ENCODE data around the gene SULF2. TPM values are rescaled to one million over a fixed set of nuclear protein-coding genes. Genes with fewer than 3 reads are reported as not detected.

Gene SULF2
- total RNA-seq, 1 donor from 2014 or later = 0.20 TPM

- Mint-ChIP-seq H3K4me1 (no peaks in the 10 kb centered on the region), H3K27me3 (peaks cover 11% of the 10 kb centered on the region)
- POLR2A ChIA-PET = no interaction called here
Measured at GRCh38 chr20:47757145-47758035, 27.9 kb downstream of the SULF2 start.

GRCh38 chr20:47754946-47755652 is 30.2 kb downstream of the SULF2 start:
- H3K36me3 Mint-ChIP-seq (ENCODE audit: low read depth) = no peaks in the 10 kb centered on the region
- intact Hi-C loops (cut with micrococcal nuclease) = no loop called here
- TF ChIP-seq CTCF (IDR thresholded peaks at IDR 0.05) = no peak
- no peaks in the 10 kb centered on the region for H3K9me3 Mint-ChIP-seq
- no peak overlapping the region for H3K27ac Mint-ChIP-seq
- DNase-seq (no peak), ATAC-seq (ENCODE audit: low read depth) (no peak)
- peaks cover 3% of the 10 kb centered on the region for H3K27me3 Mint-ChIP-seq
- no peaks in the 10 kb centered on the region for H3K4me1 Mint-ChIP-seq
- POLR2A ChIA-PET = no interaction called here
- CTCF ChIA-PET = interaction anchor here (1.6 kb wide), 1 partner anchor 30 kb away, joined by 3 read pairs; no protein-coding TSS in a partner anchor
- H3K4me3 Mint-ChIP-seq = no peak overlapping the region

More at GRCh38 chr20:47757145-47758035, 27.9 kb downstream of the SULF2 start:
- CTCF ChIA-PET = no interaction called here
- DNase-seq (no peak), ATAC-seq (ENCODE audit: low read depth) (no peak)
- H3K36me3 Mint-ChIP-seq (ENCODE audit: low read depth) = no peaks in the 10 kb centered on the region
- intact Hi-C loops (cut with micrococcal nuclease) = no loop called here
- H3K9me3 Mint-ChIP-seq = no peaks in the 10 kb centered on the region
- H3K27ac Mint-ChIP-seq = no peak overlapping the region
- TF ChIP-seq CTCF (IDR thresholded peaks at IDR 0.05) = no peak
- H3K4me3 Mint-ChIP-seq = no peak overlapping the region

GRCh38 chr20:47754388-47754715 is 30.9 kb downstream of the SULF2 start:
- H3K9me3 Mint-ChIP-seq = no peaks in the 10 kb centered on the region
- H3K36me3 Mint-ChIP-seq (ENCODE audit: low read depth) = no peaks in the 10 kb centered on the region
- ATAC-seq (ENCODE audit: low read depth) (no peak), DNase-seq (no peak)
- ChIA-PET CTCF (interaction anchor here (1.6 kb wide), 1 partner anchor 29 kb away, joined by 3 read pairs; no protein-coding TSS in a partner anchor), POLR2A (no interaction called here)
- no peaks in the 10 kb centered on the region for H3K4me1 Mint-ChIP-seq
- peaks cover 3% of the 10 kb centered on the region for H3K27me3 Mint-ChIP-seq
- H3K4me3 Mint-ChIP-seq = no peak overlapping the region
- no peak overlapping the region for H3K27ac Mint-ChIP-seq
- intact Hi-C loops (cut with micrococcal nuclease) = no loop called here
- no peak for TF ChIP-seq CTCF (IDR thresholded peaks at IDR 0.05)

- peaks cover 3% of the 10 kb centered on the region for H3K27me3 Mint-ChIP-seq
- no peak overlapping the region for H3K4me3 Mint-ChIP-seq
- peaks cover 5% of the 10 kb centered on the region for H3K4me1 Mint-ChIP-seq
- ChIA-PET POLR2A (no interaction called here), CTCF (interaction anchor here (1.6 kb wide), 1 partner anchor 29 kb away, joined by 3 read pairs; no protein-coding TSS in a partner anchor)
- H3K9me3 Mint-ChIP-seq = no peaks in the 10 kb centered on the region
- no peaks in the 10 kb centered on the region for H3K36me3 Mint-ChIP-seq (ENCODE audit: low read depth)
- no peak for DNase-seq
- no peak for ATAC-seq (ENCODE audit: low read depth)
- intact Hi-C loops (cut with micrococcal nuclease) = no loop called here
- TF ChIP-seq CTCF (IDR thresholded peaks at IDR 0.05) = no peak
- H3K27ac Mint-ChIP-seq = no peak overlapping the region
Measured at GRCh38 chr20:47753576-47754387, 31.5 kb downstream of the SULF2 start.
